GM18909 (cell line): Measurements from ENCODE around the gene ABR.
"Not testable (repeated sequence)": the region's sequence is repeated elsewhere in the genome, so short reads cannot be mapped to it uniquely, and the experiment has no call there.

Source experiments
- ATAC-seq: cut with Tn5 transposase; IDR thresholded peaks from one replicate; pipeline ENCODE4 v1.9.1; 2021; ENCODE audit warnings: mild to moderate bottlenecking; ENCODE audit not compliant: unreplicated experiment, poor library complexity

Gene ABR

GRCh38 chr17:1107083-1107776, 72.6 kb downstream of the ABR start:
- ATAC-seq: no peak

GRCh38 chr17:1104222-1104621, 75.6 kb downstream of the ABR start:
- no peak for ATAC-seq

GRCh38 chr17:1100382-1100781, 79.4 kb downstream of the ABR start:
- ATAC-seq: no peak

GRCh38 chr17:1099242-1099641, 80.5 kb downstream of the ABR start:
- ATAC-seq: no peak

GRCh38 chr17:1097972-1098744, 81.6 kb downstream of the ABR start:
- not testable (repeated sequence) for ATAC-seq

GRCh38 chr17:1096215-1096614, 83.6 kb downstream of the ABR start:
- ATAC-seq: no peak

- no peak for ATAC-seq
These were observed 84.0 kb downstream of the ABR start for GRCh38 chr17:1095853-1096173.

- no peak for ATAC-seq
These were observed 84.5 kb downstream of the ABR start for GRCh38 chr17:1095090-1095852.

GRCh38 chr17:1094591-1094990, 85.2 kb downstream of the ABR start:
- no peak for ATAC-seq

GRCh38 chr17:1091900-1092299, 87.9 kb downstream of the ABR start:
- ATAC-seq: no peak

GRCh38 chr17:1091190-1091534, 88.6 kb downstream of the ABR start:
- no peak for ATAC-seq

GRCh38 chr17:1090465-1091189, 89.2 kb downstream of the ABR start:
- no peak for ATAC-seq

- ATAC-seq: no peak
These were observed 89.9 kb downstream of the ABR start for GRCh38 chr17:1089915-1090314.

- no peak for ATAC-seq
These were observed 92.2 kb downstream of the ABR start for GRCh38 chr17:1087381-1088241.

GRCh38 chr17:1083451-1084187, 96.2 kb downstream of the ABR start:
- ATAC-seq: no peak

GRCh38 chr17:1082579-1082978, 97.2 kb downstream of the ABR start:
- ATAC-seq: no peak

GRCh38 chr17:1078831-1079561, 100.8 kb downstream of the ABR start:
- ATAC-seq: no peak

- ATAC-seq: no peak
These were observed 101.6 kb downstream of the ABR start for GRCh38 chr17:1077986-1078711.
